B cell (primary cell): ENCODE data around the gene NTRK2. TPM values are rescaled to one million over a fixed set of nuclear protein-coding genes. Genes with fewer than 3 reads are reported as not detected.

Experiments
- ATAC-seq: fragments of 200-7000 bp; cut with Tn5 transposase; one replicate; pipeline ENCODE4 v1.10.0; 2021; ENCODE audit warnings: low read depth, mild to moderate bottlenecking, moderate number of reproducible peaks, moderate library complexity
- CTCF ChIA-PET: fragments of 350-600 bp; sonication (Branson Sonifier 250); formaldehyde crosslinking; loops from one replicate; lab custom pipeline; 2021; ENCODE audit warnings: antibody characterized with exemption, inconsistent platforms; lab: Charles Lee
- POLR2A ChIA-PET: fragments of 350-600 bp; sonication (Branson Sonifier 250); formaldehyde crosslinking; loops from one replicate; lab custom pipeline; 2021; ENCODE audit warnings: antibody characterized with exemption; lab: Charles Lee
- DNase-seq: peaks from one replicate; pipeline ENCODE4 v3.0.0; 2013
- H2AFZ ChIP-seq: 2 replicates; pipeline ENCODE4 v1.6.1; 2012; ENCODE audit warnings: mild to moderate bottlenecking, low read depth, low read length; ENCODE audit not compliant: insufficient read depth, poor library complexity, severe bottlenecking
- H3K27ac ChIP-seq, 2 donors: 1 replicate in 1 of 2; 2 replicates in 1 of 2; pipeline ENCODE4 v1.5.1; 2012 to 2013; ENCODE audit warnings: low read length in 2 of 2, mild to moderate bottlenecking in 2 of 2, moderate library complexity in 1 of 2
- H3K27me3 ChIP-seq, 4 experiments: fragments of 200-600 bp in 1 of 4; sonication (generic) in 1 of 4; replicated peaks in 1 of 4; 1 replicate in 2 of 4; 2 replicates in 2 of 4; pipeline versions ENCODE4 v1.6.1 to v1.7.0; 2013 to 2016; ENCODE audit warnings: low read length in 3 of 4, mild to moderate bottlenecking in 2 of 4, mixed read lengths in 1 of 4, moderate library complexity in 1 of 4; ENCODE audit not compliant: insufficient read depth in 4 of 4, control insufficient read depth in 3 of 4; ENCODE audit errors: control extremely low read depth in 1 of 4
- H3K36me3 ChIP-seq, 2 experiments: replicated peaks in 1 of 2; 1 replicate in 1 of 2; 2 replicates in 1 of 2; pipeline versions ENCODE4 v1.6.1 to v1.7.1; 2013; ENCODE audit warnings: low read length in 1 of 2; ENCODE audit not compliant: insufficient read depth in 2 of 2, control insufficient read depth in 1 of 2; ENCODE audit errors: control extremely low read depth in 1 of 2, extremely low read depth in 1 of 2
- H3K4me1 ChIP-seq, 2 donors: fragments of 200-600 bp in 1 of 2; sonication (generic) in 1 of 2; 1 replicate in 1 of 2; 2 replicates in 1 of 2; pipeline versions ENCODE4 v1.5.1 to v1.6.1; 2013 to 2017; ENCODE audit warnings: low read length in 2 of 2; ENCODE audit not compliant: control insufficient read depth in 2 of 2, insufficient read depth in 2 of 2
- H3K4me2 ChIP-seq: replicated peaks from 2 replicates; pipeline ENCODE3; 2012; ENCODE audit warnings: mild to moderate bottlenecking, low read depth, low read length; ENCODE audit not compliant: poor library complexity, severe bottlenecking
- H3K4me3 ChIP-seq, 5 experiments: fragments of 200-600 bp in 1 of 5; sonication (generic) in 1 of 5; 1 replicate in 3 of 5; 2 replicates in 2 of 5; pipeline versions ENCODE4 v1.5.1 to v1.7.0; 2011 to 2016; ENCODE audit warnings: low read length in 4 of 5, mild to moderate bottlenecking in 4 of 5, low read depth in 2 of 5, control low read depth in 1 of 5, moderate library complexity in 1 of 5; ENCODE audit not compliant: insufficient read depth in 1 of 5; ENCODE audit errors: control extremely low read depth in 1 of 5, extremely low read depth in 1 of 5
- H3K79me2 ChIP-seq: fragments of 200-600 bp; sonication (generic); one replicate; pipeline ENCODE4 v1.6.0; 2016; ENCODE audit warnings: low read length; ENCODE audit not compliant: control insufficient read depth, insufficient read depth
- H3K9ac ChIP-seq: fragments of 200-600 bp; sonication (generic); 2 replicates; pipeline ENCODE4 v1.6.1; 2017; ENCODE audit warnings: mild to moderate bottlenecking, low read length, moderate library complexity
- H3K9me3 ChIP-seq, 3 donors: one replicate each; pipeline versions ENCODE4 v1.6.1 to v1.7.1; 2013; ENCODE audit warnings: low read length in 2 of 3; ENCODE audit not compliant: control insufficient read depth in 2 of 3, insufficient read depth in 1 of 3; ENCODE audit errors: control extremely low read depth in 1 of 3
- H4K20me1 ChIP-seq: 2 replicates; pipeline ENCODE4 v1.6.0; 2012; ENCODE audit warnings: mild to moderate bottlenecking, low read length; ENCODE audit not compliant: insufficient read depth, control insufficient read depth, poor library complexity, severe bottlenecking
- H3K27ac Mint-ChIP-seq: one replicate; pipeline ENCODE4 v1.8.0; 2021; ENCODE audit warnings: mixed read lengths
- H3K27me3 Mint-ChIP-seq: one replicate; pipeline ENCODE4 v1.8.0; 2021; ENCODE audit warnings: mixed read lengths
- H3K4me1 Mint-ChIP-seq: one replicate; pipeline ENCODE4 v1.8.0; 2021; ENCODE audit warnings: mixed read lengths
- H3K4me3 Mint-ChIP-seq: one replicate; pipeline ENCODE4 v1.8.0; 2021; ENCODE audit warnings: mixed read lengths
- H3K9me3 Mint-ChIP-seq: one replicate; pipeline ENCODE4 v1.8.0; 2022; ENCODE audit warnings: mixed read lengths; ENCODE audit not compliant: insufficient read depth
- EZH2 ChIP-seq: IDR thresholded peaks from 2 replicates; pipeline ENCODE4 v1.6.1; 2012; ENCODE audit warnings: borderline replicate concordance, low read depth, mild to moderate bottlenecking, moderate library complexity, low read length; ENCODE audit not compliant: insufficient read depth, poor library complexity, severe bottlenecking
- WGBS: methylation state at CpG from one replicate; pipeline ENCODE4 v1.1.5; 2013; ENCODE audit warnings: missing lambda C conversion rate; ENCODE audit not compliant: insufficient coverage; 5-methylcytosine and 5-hydroxymethylcytosine counted together
- intact Hi-C: fragments of 100-400 bp; cut with micrococcal nuclease; formaldehyde crosslinking; loops from one replicate; pipeline ENCODE4 v1.10.0; 2022
- polyA plus RNA-seq: library from polyadenylated mRNA; depleted of rRNA; stranded (reverse); fragments of >200 nt; gene quantifications from 2 replicates; pipeline ENCODE4 v1.2.3, GENCODE V29; 2012
- total RNA-seq, 2 donors: library from RNA; stranded (reverse); fragments of 120-200 nt in 1 of 2; gene quantifications; 1 replicate in 1 of 2; 2 replicates in 1 of 2; pipeline versions ENCODE4 v1.2.3 to v1.2.4, GENCODE V29; 2013 to 2022
- TF ChIP-seq, protein P1 (sequence below): fragments of 200-600 bp; IDR thresholded peaks from one replicate; pipeline ENCODE4 v1.8.0; 2022; ENCODE audit warnings: antibody characterized with exemption, mild to moderate bottlenecking

NTRK2 gene
- total and polyA plus RNA-seq, 2 donors (not counting 1 experiment from before 2014, with no cell fraction given) = 0.03 to 0.10 TPM

- CTCF ChIA-PET = no interaction called here
- Histone ChIP-seq H3K4me3 (no peak overlapping the region), H3K4me2 (no peak overlapping the region), H3K9me3 (no peaks in the 10 kb centered on the region), H3K9ac (no peak overlapping the region), H3K4me1 (no peaks in the 10 kb centered on the region), H3K36me3 (no peaks in the 10 kb centered on the region), H4K20me1 (no peaks in the 10 kb centered on the region), H2AFZ (no peak overlapping the region), H3K27me3 (no peaks in the 10 kb centered on the region), H3K27ac (no peak overlapping the region), H3K79me2 (no peaks in the 10 kb centered on the region)
- POLR2A ChIA-PET = no interaction called here
- DNase-seq (no peak), ATAC-seq (no peak)
- no CpG with 5 or more reads among the region's 2 CpGs for WGBS
- no peak overlapping the region for H3K4me3 Mint-ChIP-seq
- H3K27me3 Mint-ChIP-seq = no peaks in the 10 kb centered on the region
- no peaks in the 10 kb centered on the region for H3K4me1 Mint-ChIP-seq
- no peak for TF ChIP-seq EZH2
- TF ChIP-seq, protein P1, sequence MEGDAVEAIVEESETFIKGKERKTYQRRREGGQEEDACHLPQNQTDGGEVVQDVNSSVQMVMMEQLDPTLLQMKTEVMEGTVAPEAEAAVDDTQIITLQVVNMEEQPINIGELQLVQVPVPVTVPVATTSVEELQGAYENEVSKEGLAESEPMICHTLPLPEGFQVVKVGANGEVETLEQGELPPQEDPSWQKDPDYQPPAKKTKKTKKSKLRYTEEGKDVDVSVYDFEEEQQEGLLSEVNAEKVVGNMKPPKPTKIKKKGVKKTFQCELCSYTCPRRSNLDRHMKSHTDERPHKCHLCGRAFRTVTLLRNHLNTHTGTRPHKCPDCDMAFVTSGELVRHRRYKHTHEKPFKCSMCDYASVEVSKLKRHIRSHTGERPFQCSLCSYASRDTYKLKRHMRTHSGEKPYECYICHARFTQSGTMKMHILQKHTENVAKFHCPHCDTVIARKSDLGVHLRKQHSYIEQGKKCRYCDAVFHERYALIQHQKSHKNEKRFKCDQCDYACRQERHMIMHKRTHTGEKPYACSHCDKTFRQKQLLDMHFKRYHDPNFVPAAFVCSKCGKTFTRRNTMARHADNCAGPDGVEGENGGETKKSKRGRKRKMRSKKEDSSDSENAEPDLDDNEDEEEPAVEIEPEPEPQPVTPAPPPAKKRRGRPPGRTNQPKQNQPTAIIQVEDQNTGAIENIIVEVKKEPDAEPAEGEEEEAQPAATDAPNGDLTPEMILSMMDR = no peak
- intact Hi-C loops = no loop called here
- H3K27ac Mint-ChIP-seq = no peak overlapping the region
- H3K9me3 Mint-ChIP-seq = no peaks in the 10 kb centered on the region
These were observed 193.3 kb downstream of the NTRK2 start for GRCh38 chr9:84862810-84863287.

DNA sequence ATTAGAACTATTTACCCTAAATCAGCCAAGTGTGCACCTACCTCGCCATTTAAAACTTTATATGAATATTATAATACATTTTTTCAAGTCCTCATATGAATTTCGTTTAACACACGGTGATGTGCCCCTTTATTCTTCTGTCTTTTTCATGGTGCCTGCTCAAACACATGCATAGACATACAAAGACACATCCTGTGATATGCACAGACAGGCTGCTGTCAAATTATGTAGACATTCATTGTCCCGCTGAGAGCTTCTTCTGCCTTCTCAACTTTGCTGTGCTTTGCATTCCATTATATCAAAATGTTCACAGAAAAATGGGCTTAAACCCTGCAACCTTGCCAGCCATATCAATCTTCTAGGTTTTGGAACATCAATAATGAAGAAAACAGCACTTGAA, 193.8 kb downstream of the NTRK2 start:
- no peak overlapping the region for H3K9ac ChIP-seq
- no peaks in the 10 kb centered on the region for H3K79me2 ChIP-seq
- Mint-ChIP-seq H3K4me1 (no peaks in the 10 kb centered on the region), H3K4me3 (no peak overlapping the region), H3K9me3 (no peaks in the 10 kb centered on the region), H3K27me3 (no peaks in the 10 kb centered on the region), H3K27ac (no peak overlapping the region)
- H2AFZ ChIP-seq = no peak overlapping the region
- H3K4me1 ChIP-seq = no peaks in the 10 kb centered on the region
- no peaks in the 10 kb centered on the region for H4K20me1 ChIP-seq
- 88% methylated on average over 3 of the region's 4 CpGs for WGBS
- POLR2A ChIA-PET = no interaction called here
- no peaks in the 10 kb centered on the region for H3K27me3 ChIP-seq
- no peak for TF ChIP-seq EZH2
- TF ChIP-seq, protein P1 = no peak
- CTCF ChIA-PET = no interaction called here
- DNase-seq (no peak), ATAC-seq (no peak)
- no peak overlapping the region for H3K27ac ChIP-seq
- H3K36me3 ChIP-seq = no peaks in the 10 kb centered on the region
- intact Hi-C loops = no loop called here
- H3K4me2 ChIP-seq = no peak overlapping the region
- no peaks in the 10 kb centered on the region for H3K9me3 ChIP-seq
- H3K4me3 ChIP-seq = no peak overlapping the region
